Thoracic aorta (tissue), 2 donors: ENCODE measurements around the gene CHAF1A. TPM values are rescaled to one million over a fixed set of nuclear protein-coding genes. Genes with fewer than 3 reads are reported as not detected.

ENCODE experiments used
- ATAC-seq: fragments of 150-250 bp; one replicate; pipeline ENCODE4 v1.8.0; 2017; ENCODE audit warnings: low read depth; ENCODE audit not compliant: insufficient number of reproducible peaks, low FRiP score
- DNase-seq: peaks from one replicate; pipeline ENCODE4 v3.0.0-alpha.2; 2020; ENCODE audit warnings: low spot score
- H3K27ac ChIP-seq, 2 donors: fragments of 200-600 bp; sonication (generic); 1 replicate in 1 of 2; 2 replicates in 1 of 2; pipeline ENCODE4 v1.5.1; 2016; ENCODE audit warnings: mild to moderate bottlenecking in 2 of 2, moderate library complexity in 2 of 2
- H3K27me3 ChIP-seq: fragments of 200-600 bp; sonication (generic); replicated peaks from 2 replicates; pipeline ENCODE4 v1.6.0; 2016; ENCODE audit warnings: mild to moderate bottlenecking; ENCODE audit not compliant: insufficient read depth
- H3K36me3 ChIP-seq: fragments of 200-600 bp; sonication (generic); one replicate; pipeline ENCODE4 v1.5.1; 2016
- H3K4me1 ChIP-seq, 2 donors: fragments of 200-600 bp; sonication (generic); 1 replicate in 1 of 2; 2 replicates in 1 of 2; pipeline versions ENCODE4 v1.5.1 to v1.6.0; 2016; ENCODE audit warnings: low read depth in 2 of 2, mild to moderate bottlenecking in 1 of 2; ENCODE audit not compliant: control insufficient read depth in 1 of 2
- H3K4me3 ChIP-seq: fragments of 200-600 bp; sonication (generic); 2 replicates; pipeline ENCODE4 v1.5.1; 2016; ENCODE audit warnings: mild to moderate bottlenecking
- H3K9me3 ChIP-seq: fragments of 200-600 bp; sonication (generic); 2 replicates; pipeline ENCODE4 v1.5.1; 2016
- total RNA-seq, 2 donors: library from RNA; depleted of rRNA; stranded (reverse); fragments of >200 nt; gene quantifications; one replicate each; pipeline versions ENCODE4 v1.1.0 to v1.2.3, GENCODE V29; 2016
- TF ChIP-seq, protein P1 (sequence below): fragments of 200-600 bp; sonication (generic); IDR thresholded peaks from one replicate; pipeline ENCODE4 v1.5.1; 2019; ENCODE audit warnings: antibody characterized with exemption

Gene CHAF1A
- total RNA-seq, 2 donors from 2014 or later: 3.2 to 5.8 TPM

DNA sequence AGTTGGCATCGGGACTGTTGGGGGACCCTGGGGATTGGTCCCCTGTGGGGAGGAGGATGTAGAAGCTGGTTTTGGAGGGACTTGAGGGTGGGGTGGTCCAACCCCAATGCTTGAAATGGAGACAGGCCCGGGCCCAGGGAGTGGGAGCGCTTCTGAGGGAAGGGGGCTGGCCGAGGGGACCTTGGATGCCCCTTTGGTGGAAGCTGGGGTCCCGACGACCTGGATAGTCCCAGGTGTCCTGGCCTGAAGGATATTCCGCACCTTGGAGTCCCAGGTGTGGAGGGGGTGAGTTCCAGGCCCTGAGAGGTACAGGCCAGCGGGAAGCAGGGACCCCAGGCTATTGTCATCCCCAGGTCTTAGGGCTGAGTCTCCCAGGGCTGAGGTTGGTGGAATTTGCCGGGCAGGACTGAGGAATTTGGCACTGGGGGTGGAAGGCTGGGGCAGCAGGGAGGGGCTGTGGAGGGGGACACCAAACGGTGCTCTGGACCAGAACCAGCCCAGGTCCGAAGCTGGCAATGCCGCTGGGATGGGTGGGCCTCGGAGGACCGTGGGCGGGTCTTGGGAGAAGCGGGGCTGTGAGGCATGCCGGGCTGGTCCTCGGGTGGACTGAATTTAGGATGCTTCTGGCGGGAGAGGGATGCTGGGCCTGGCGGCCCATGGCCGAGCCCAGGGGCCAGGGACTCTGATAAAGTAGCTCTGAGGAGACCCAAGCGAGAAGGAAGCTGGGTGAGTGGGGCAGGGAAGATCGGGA is 71.5 kb downstream of the CHAF1A start:
- H3K4me3 ChIP-seq: peak overlapping the region; percentile 51
- no peak for ATAC-seq

DNA sequence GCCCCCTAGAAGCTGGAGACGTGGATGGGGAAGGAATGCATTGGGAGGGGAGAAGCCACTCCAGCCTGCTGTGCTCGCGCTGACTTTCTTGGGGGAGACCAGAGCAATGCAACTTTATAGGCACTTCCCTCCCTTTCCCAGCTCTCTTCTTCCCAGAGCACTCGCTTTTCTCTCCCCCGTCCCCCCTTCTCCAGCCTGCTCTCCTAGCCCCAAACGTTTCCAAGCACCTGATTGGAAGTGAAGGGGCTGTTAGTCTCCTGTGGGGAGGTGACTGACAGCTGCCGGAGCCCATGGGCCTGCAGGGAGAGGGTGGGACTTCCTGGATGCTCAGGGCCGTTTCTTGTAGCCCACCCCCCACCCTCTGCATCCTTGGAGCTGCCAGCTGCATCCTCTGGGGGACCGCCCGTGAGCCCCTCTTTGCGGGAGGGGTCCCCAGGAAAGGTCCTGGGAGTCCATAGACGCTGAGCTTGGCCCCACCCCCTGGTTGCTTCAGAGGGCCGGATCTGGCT is 72.1 kb downstream of the CHAF1A start:
- Histone ChIP-seq H3K27me3 (no peaks in the 10 kb centered on the region), H3K4me3 (peak overlapping the region; percentile 51), H3K36me3 (peaks cover 17% of the 10 kb centered on the region), H3K9me3 (no peaks in the 10 kb centered on the region), H3K27ac (no peak overlapping the region), H3K4me1 (peaks cover 22 to 29% of the 10 kb centered on the region in 2 donors)
- ATAC-seq (no peak), DNase-seq (no peak)
- TF ChIP-seq, protein P1, sequence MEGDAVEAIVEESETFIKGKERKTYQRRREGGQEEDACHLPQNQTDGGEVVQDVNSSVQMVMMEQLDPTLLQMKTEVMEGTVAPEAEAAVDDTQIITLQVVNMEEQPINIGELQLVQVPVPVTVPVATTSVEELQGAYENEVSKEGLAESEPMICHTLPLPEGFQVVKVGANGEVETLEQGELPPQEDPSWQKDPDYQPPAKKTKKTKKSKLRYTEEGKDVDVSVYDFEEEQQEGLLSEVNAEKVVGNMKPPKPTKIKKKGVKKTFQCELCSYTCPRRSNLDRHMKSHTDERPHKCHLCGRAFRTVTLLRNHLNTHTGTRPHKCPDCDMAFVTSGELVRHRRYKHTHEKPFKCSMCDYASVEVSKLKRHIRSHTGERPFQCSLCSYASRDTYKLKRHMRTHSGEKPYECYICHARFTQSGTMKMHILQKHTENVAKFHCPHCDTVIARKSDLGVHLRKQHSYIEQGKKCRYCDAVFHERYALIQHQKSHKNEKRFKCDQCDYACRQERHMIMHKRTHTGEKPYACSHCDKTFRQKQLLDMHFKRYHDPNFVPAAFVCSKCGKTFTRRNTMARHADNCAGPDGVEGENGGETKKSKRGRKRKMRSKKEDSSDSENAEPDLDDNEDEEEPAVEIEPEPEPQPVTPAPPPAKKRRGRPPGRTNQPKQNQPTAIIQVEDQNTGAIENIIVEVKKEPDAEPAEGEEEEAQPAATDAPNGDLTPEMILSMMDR: no peak

More for the DNA sequence above, 71.5 kb downstream of the CHAF1A start:
- no peak for DNase-seq
- H3K36me3 ChIP-seq: peaks cover 17% of the 10 kb centered on the region
- H3K27me3 ChIP-seq: no peaks in the 10 kb centered on the region
- H3K4me1 ChIP-seq: peaks cover 22 to 29% of the 10 kb centered on the region in 2 donors
- no peak overlapping the region for H3K27ac ChIP-seq
- no peaks in the 10 kb centered on the region for H3K9me3 ChIP-seq
- TF ChIP-seq, protein P1: no peak

- no peak overlapping the region for H3K27ac ChIP-seq
- peaks cover 20% of the 10 kb centered on the region for H3K36me3 ChIP-seq
- TF ChIP-seq, protein P1: no peak
- no peaks in the 10 kb centered on the region for H3K9me3 ChIP-seq
- DNase-seq: no peak
- no peaks in the 10 kb centered on the region for H3K27me3 ChIP-seq
- H3K4me3 ChIP-seq: no peak overlapping the region
- ATAC-seq: no peak
- peaks cover 19 to 24% of the 10 kb centered on the region in 2 donors for H3K4me1 ChIP-seq
These were observed 74.8 kb downstream of the CHAF1A start for GRCh38 chr19:4477034-4477801.

- H3K9me3 ChIP-seq: no peaks in the 10 kb centered on the region
- H3K4me3 ChIP-seq: no peak overlapping the region
- H3K36me3 ChIP-seq: peaks cover 22% of the 10 kb centered on the region
- no peaks in the 10 kb centered on the region for H3K27me3 ChIP-seq
- TF ChIP-seq, protein P1: no peak
- no peak for ATAC-seq
- DNase-seq: no peak
- H3K4me1 ChIP-seq: no peaks in the 10 kb centered on the region
- no peak overlapping the region for H3K27ac ChIP-seq
These were observed 80.4 kb downstream of the CHAF1A start for GRCh38 chr19:4482721-4483364.

DNA sequence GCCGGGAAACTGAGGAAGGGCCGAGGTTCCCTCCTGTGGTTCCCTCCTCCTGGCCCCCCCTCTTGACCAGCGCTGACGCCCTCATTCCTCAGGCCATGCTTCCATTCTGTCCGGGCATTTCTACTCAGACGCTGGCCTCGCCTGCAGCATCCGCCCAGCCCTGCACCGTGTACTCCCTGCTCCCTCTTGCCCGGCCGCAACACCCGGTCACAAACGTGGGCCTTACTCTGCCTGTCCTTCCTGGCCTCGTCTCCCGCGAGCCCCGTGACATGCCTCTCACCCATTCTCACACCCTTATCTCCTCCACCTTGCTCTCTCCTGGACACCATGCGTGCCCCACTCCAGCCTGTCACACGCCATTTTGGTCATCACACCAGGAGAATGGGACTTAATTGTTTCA is 80.9 kb downstream of the CHAF1A start:
- ATAC-seq (no peak), DNase-seq (no peak)
- H3K27ac ChIP-seq: no peak overlapping the region
- H3K4me1 ChIP-seq: no peaks in the 10 kb centered on the region
- H3K36me3 ChIP-seq: peaks cover 22% of the 10 kb centered on the region
- H3K9me3 ChIP-seq: no peaks in the 10 kb centered on the region
- no peak overlapping the region for H3K4me3 ChIP-seq
- no peaks in the 10 kb centered on the region for H3K27me3 ChIP-seq
- TF ChIP-seq, protein P1: no peak
